T-cell (primary cell): ENCODE results near the gene PACS2. TPM values are rescaled to one million over a fixed set of nuclear protein-coding genes. Genes with fewer than 3 reads are reported as not detected.
"Not testable (repeated sequence)": the region's sequence is repeated elsewhere in the genome, so short reads cannot be mapped to it uniquely, and the experiment has no call there.

ENCODE experiments used
- ATAC-seq, 4 experiments: fragments of 200-7000 bp in 3 of 4; fragments of 150-1000 bp in 1 of 4; cut with Tn5 transposase; replicated peaks in 1 of 4; 1 replicate in 3 of 4; 2 replicates in 1 of 4; pipeline ENCODE4 v1.10.0; 2021; ENCODE audit warnings: moderate library complexity in 3 of 4, mild to moderate bottlenecking in 2 of 4, moderate number of reproducible peaks in 1 of 4
- CTCF ChIA-PET, 2 donors: fragments of 300-600 bp; sonication (Branson Sonifier 250); formaldehyde crosslinking; loops; one replicate each; lab custom pipeline; 2022; ENCODE audit warnings: antibody characterized with exemption in 2 of 2; lab: Charles Lee
- POLR2A ChIA-PET, 2 donors: fragments of 300-600 bp; sonication (Branson Sonifier 250); formaldehyde crosslinking; loops; one replicate each; lab custom pipeline; 2022; ENCODE audit warnings: antibody characterized with exemption in 2 of 2; lab: Charles Lee
- DNase-seq, 35 experiments: peaks; one replicate each; pipeline versions ENCODE4 v3.0.0 to v3.0.0-alpha.2; 2013 to 2023
- H3K27ac ChIP-seq: one replicate; pipeline ENCODE4 v1.5.1; 2013; ENCODE audit warnings: low read length
- H3K27me3 ChIP-seq, 2 experiments: replicated peaks in 1 of 2; 1 replicate in 1 of 2; 2 replicates in 1 of 2; pipeline versions ENCODE4 v1.6.1 to v1.7.0; 2013; ENCODE audit warnings: low read length in 1 of 2, mixed read lengths in 1 of 2; ENCODE audit not compliant: control insufficient read depth in 2 of 2, insufficient read depth in 2 of 2; ENCODE audit errors: extremely low read depth in 1 of 2
- H3K36me3 ChIP-seq, 2 donors: 1 replicate in 1 of 2; 2 replicates in 1 of 2; pipeline versions ENCODE4 v1.6.1 to v1.7.0; 2013; ENCODE audit warnings: low read length in 1 of 2; ENCODE audit not compliant: control insufficient read depth in 2 of 2, insufficient read depth in 1 of 2; ENCODE audit errors: extremely low read depth in 1 of 2
- H3K4me1 ChIP-seq, 2 experiments: 1 replicate in 1 of 2; 2 replicates in 1 of 2; pipeline versions ENCODE4 v1.6.1 to v1.7.0; 2013; ENCODE audit warnings: low read length in 2 of 2, mixed read lengths in 1 of 2; ENCODE audit not compliant: insufficient read depth in 2 of 2, control insufficient read depth in 1 of 2; ENCODE audit errors: extremely low read depth in 1 of 2
- H3K4me3 ChIP-seq, 2 donors: 1 replicate in 1 of 2; 2 replicates in 1 of 2; pipeline versions ENCODE4 v1.5.1 to v1.7.0; 2013; ENCODE audit warnings: mild to moderate bottlenecking in 2 of 2, low read length in 1 of 2, moderate library complexity in 1 of 2; ENCODE audit not compliant: control insufficient read depth in 1 of 2; ENCODE audit errors: extremely low read depth in 1 of 2
- H3K9me3 ChIP-seq: 2 replicates; pipeline ENCODE4 v1.7.0; 2013
- H3K27ac Mint-ChIP-seq, 2 donors: one replicate each; pipeline ENCODE4 v1.8.0; 2020 to 2021; ENCODE audit warnings: mild to moderate bottlenecking in 2 of 2, mixed read lengths in 2 of 2
- H3K27me3 Mint-ChIP-seq, 2 donors: one replicate each; pipeline ENCODE4 v1.8.0; 2021 to 2022; ENCODE audit warnings: mixed read lengths in 2 of 2
- H3K36me3 Mint-ChIP-seq: one replicate; pipeline ENCODE4 v1.8.0; 2021; ENCODE audit warnings: mixed read lengths
- H3K4me1 Mint-ChIP-seq, 3 donors: one replicate each; pipeline ENCODE4 v1.8.0; 2020 to 2022; ENCODE audit warnings: mixed read lengths in 3 of 3, mild to moderate bottlenecking in 1 of 3
- H3K4me3 Mint-ChIP-seq, 3 donors: one replicate each; pipeline ENCODE4 v1.8.0; 2020 to 2022; ENCODE audit warnings: mild to moderate bottlenecking in 3 of 3, mixed read lengths in 3 of 3, moderate library complexity in 3 of 3
- H3K9me3 Mint-ChIP-seq, 3 donors: one replicate each; pipeline ENCODE4 v1.8.0; 2020 to 2022; ENCODE audit warnings: mixed read lengths in 3 of 3
- WGBS: methylation state at CpG from one replicate; pipeline ENCODE4 v1.1.5; 2013; ENCODE audit warnings: missing lambda C conversion rate; ENCODE audit not compliant: insufficient coverage; 5-methylcytosine and 5-hydroxymethylcytosine counted together
- total RNA-seq, 35 experiments: library from RNA in 6 of 35; stranded (reverse) in 6 of 35; fragments of 120-200 nt in 1 of 35; gene quantifications; one replicate each; pipeline versions ENCODE4 v1.2.1 to v1.2.4 and lab custom pipeline; 2013 to 2026

PACS2 gene
- total RNA-seq, 5 donors from 2014 or later (not counting 1 experiment from before 2014, with no cell fraction given): 70.9 to 86.9 (median 78.0) TPM

GRCh38 chr14:105294142-105294597 is 20.4 kb upstream of the PACS2 start:
- POLR2A ChIA-PET: interaction anchor here in 1 of 2 donors (0.6 kb wide), 1 partner anchor 315 kb away, joined by 3 read pairs; no protein-coding TSS in a partner anchor
- Histone ChIP-seq H3K4me3 (peak overlapping the region in 1 of 2 donors; percentile 32), H3K9me3 (no peaks in the 10 kb centered on the region), H3K4me1 (peaks cover 25 to 58% of the 10 kb centered on the region in 2 experiments), H3K27me3 (no peaks in the 10 kb centered on the region), H3K27ac (peak overlapping the region; percentile 51), H3K36me3 (no peaks in the 10 kb centered on the region)
- CTCF ChIA-PET: no interaction called here
- peak overlapping the region; percentile 60 to 70 (median 63) for H3K4me3 Mint-ChIP-seq
- H3K27me3 Mint-ChIP-seq: no peaks in the 10 kb centered on the region
- no peaks in the 10 kb centered on the region for H3K9me3 Mint-ChIP-seq
- H3K36me3 Mint-ChIP-seq: peaks cover 3% of the 10 kb centered on the region
- H3K27ac Mint-ChIP-seq: peak overlapping the region; percentile 91
- H3K4me1 Mint-ChIP-seq: peaks cover 43 to 59% (median 54%) of the 10 kb centered on the region in 3 donors
- 57% methylated on average over 15 of the region's 15 CpGs for WGBS
- ATAC-seq: peak; percentile 84 to 95 (median 88)
- DNase-seq: peak in 34 of 35 experiments; percentile 44 to 78 (median 69)

DNA sequence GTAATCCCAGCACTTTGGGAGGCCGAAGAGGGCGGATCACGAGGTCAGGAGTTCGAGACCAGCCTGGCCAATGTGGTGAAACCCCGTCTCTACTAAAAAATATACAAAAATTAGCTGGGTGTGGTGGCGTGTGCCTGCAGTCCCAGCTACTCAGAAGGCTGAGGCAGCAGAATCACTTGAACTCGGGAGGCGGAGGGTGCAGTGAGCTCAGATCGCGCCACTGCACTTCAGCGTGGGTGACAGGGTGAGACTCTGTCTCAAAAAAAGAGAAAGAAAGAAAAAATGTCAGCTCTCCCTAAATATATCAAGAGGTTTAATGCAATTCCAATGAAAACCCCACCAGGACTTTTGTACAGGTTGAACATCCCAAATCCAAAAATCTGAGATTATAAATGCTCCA is 17.2 kb upstream of the PACS2 start:
- H3K36me3 ChIP-seq, DNase-seq, ATAC-seq, CTCF ChIA-PET, H3K36me3 Mint-ChIP-seq, H3K4me3 ChIP-seq, H3K9me3 ChIP-seq, H3K27ac Mint-ChIP-seq, H3K27me3 Mint-ChIP-seq, H3K27ac ChIP-seq, H3K9me3 Mint-ChIP-seq, H3K27me3 ChIP-seq: not testable (repeated sequence)
- POLR2A ChIA-PET: interaction anchor here (0.5 to 0.9 kb wide), 2 partner anchors 17 to 183 kb away, joined by 3 read pairs; partner anchors contain the start of gene PACS2 (in 1 of the 2)
- Mint-ChIP-seq H3K4me3 (peak overlapping the region in 1 of 3 donors; percentile 5), H3K4me1 (peaks cover 51 to 54% (median 52%) of the 10 kb centered on the region in 3 donors)
- H3K4me1 ChIP-seq: peaks cover 29 to 56% of the 10 kb centered on the region in 2 experiments
- 74% methylated on average over 3 of the region's 11 CpGs for WGBS

GRCh38 chr14:105299654-105300541 is 14.7 kb upstream of the PACS2 start:
- POLR2A ChIA-PET: no interaction called here

GRCh38 chr14:105300542-105301102 is 13.9 kb upstream of the PACS2 start, which contains the start of gene BRF1:
Gene BRF1 (minus strand): TSS chr14:105301001. CDS start chr14:105300629, 372 bp downstream.
- no peaks in the 10 kb centered on the region for H3K27me3 Mint-ChIP-seq
- under 1% methylated on average over 90 of the region's 90 CpGs for WGBS
- Histone ChIP-seq H3K27ac (peak within 1 kb of the TSS; percentile 86), H3K4me1 (peaks cover 7 to 33% of the 10 kb centered on the region in 2 experiments), H3K4me3 (peak within 1 kb of the TSS; percentile 74 to 85), H3K27me3 (no peaks in the 10 kb centered on the region), H3K36me3 (peaks cover 0 to 4% of the 10 kb centered on the region in 2 donors), H3K9me3 (no peaks in the 10 kb centered on the region)
- H3K9me3 Mint-ChIP-seq: no peaks in the 10 kb centered on the region
- H3K4me3 Mint-ChIP-seq: peak within 1 kb of the TSS; percentile 85 to 87 (median 86)
- H3K27ac Mint-ChIP-seq: peak within 1 kb of the TSS; percentile 87 to 94
- ATAC-seq: peak; percentile 88 to 92 (median 90)
- DNase-seq: peak; percentile 92 to 99 (median 96)
- no peaks in the 10 kb centered on the region for H3K36me3 Mint-ChIP-seq
- H3K4me1 Mint-ChIP-seq: peaks cover 42 to 46% (median 42%) of the 10 kb centered on the region in 3 donors
- CTCF ChIA-PET: interaction anchor here (0.6 to 1.0 kb wide), 6 partner anchors 9 to 236 kb away, joined by 3 to 8 read pairs (median 3); partner anchors contain the start of genes PACS2 (in 1 of the 2) and TEDC1 (in 1 of the 2)
- POLR2A ChIA-PET: interaction anchor here in 1 of 2 donors (0.7 to 1.3 kb wide), 2 partner anchors 14 to 235 kb away, joined by 4 to 6 read pairs; partner anchors contain the start of genes GPR132 and PACS2

More at GRCh38 chr14:105299654-105300541, 14.7 kb upstream of the PACS2 start:
- no peaks in the 10 kb centered on the region for H3K9me3 ChIP-seq
- peak; percentile 2 to 8 (median 6) for ATAC-seq
- Mint-ChIP-seq H3K4me1 (peaks cover 37 to 42% (median 37%) of the 10 kb centered on the region in 3 donors), H3K9me3 (no peaks in the 10 kb centered on the region), H3K27me3 (no peaks in the 10 kb centered on the region), H3K4me3 (peak overlapping the region; percentile 82 to 87 (median 86)), H3K36me3 (no peaks in the 10 kb centered on the region), H3K27ac (peak overlapping the region; percentile 77 to 85)
- peaks cover 0 to 4% of the 10 kb centered on the region in 2 donors for H3K36me3 ChIP-seq
- H3K27me3 ChIP-seq: no peaks in the 10 kb centered on the region
- peak overlapping the region; percentile 58 to 74 for H3K4me3 ChIP-seq
- peaks cover 7 to 31% of the 10 kb centered on the region in 2 experiments for H3K4me1 ChIP-seq
- peak overlapping the region; percentile 44 for H3K27ac ChIP-seq
- 8% methylated on average over 52 of the region's 54 CpGs for WGBS
- DNase-seq: peak in 6 of 35 experiments; percentile 13 to 48 (median 18)
- CTCF ChIA-PET: no interaction called here

DNA sequence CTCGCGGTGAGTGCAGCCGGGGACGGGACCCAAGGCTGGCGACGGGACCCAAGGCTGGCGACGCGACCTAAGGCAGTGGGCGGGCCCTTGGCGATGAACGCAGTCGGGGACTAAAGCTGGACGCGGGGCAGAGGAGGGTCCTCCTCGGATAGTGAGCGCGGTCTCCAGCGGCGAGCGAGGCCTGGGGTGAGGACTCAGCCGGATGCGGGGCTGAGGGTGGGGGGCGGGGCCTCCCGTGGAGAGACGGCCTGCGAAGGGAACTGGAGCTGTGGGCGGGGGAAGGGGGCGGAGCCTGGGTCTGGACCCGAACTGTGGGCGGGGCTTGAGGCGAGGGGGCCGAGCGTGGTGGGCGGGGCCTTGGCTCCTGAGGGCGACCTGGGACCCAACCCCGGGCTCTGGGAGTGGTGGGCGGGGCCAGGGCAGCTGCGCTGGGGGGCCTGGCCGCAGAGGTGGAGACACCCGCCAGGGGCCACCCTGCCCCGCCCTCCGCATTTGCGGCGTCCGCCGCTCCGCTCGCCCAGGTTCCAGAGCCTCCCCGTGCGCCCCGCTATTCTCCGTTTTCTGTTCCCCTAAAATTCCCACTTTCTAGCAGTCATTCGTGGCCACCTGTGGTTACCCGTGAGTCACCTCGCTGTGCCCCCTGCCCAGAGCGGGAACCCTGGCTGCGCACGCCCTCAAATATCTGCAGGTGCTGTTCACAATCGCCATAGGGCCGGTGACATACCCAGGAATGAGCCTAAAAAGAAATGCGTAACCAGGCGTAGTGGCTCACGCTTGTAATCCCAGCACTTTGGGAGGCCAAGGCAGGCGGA is 13.2 kb upstream of the PACS2 start:
- Mint-ChIP-seq H3K27me3 (no peaks in the 10 kb centered on the region), H3K4me3 (peak overlapping the region; percentile 85 to 87 (median 86)), H3K36me3 (no peaks in the 10 kb centered on the region), H3K4me1 (peaks cover 42 to 46% (median 42%) of the 10 kb centered on the region in 3 donors), H3K9me3 (no peaks in the 10 kb centered on the region), H3K27ac (peak overlapping the region; percentile 87 to 94)
- ChIA-PET CTCF (interaction anchor here (0.6 to 1.0 kb wide), 7 partner anchors 9 to 237 kb away, joined by 3 to 8 read pairs (median 3); partner anchors contain the start of genes PACS2 (in 1 of the 2) and TEDC1 (in 1 of the 2)), POLR2A (interaction anchor here (0.7 to 1.3 kb wide), 3 partner anchors 14 to 236 kb away, joined by 3 to 6 read pairs (median 4); partner anchors contain the start of genes GPR132 (in 1 of the 2) and PACS2 (in 1 of the 2))
- Histone ChIP-seq H3K4me3 (peak overlapping the region; percentile 74 to 85), H3K4me1 (peaks cover 7 to 36% of the 10 kb centered on the region in 2 experiments), H3K27ac (peak overlapping the region; percentile 86), H3K9me3 (no peaks in the 10 kb centered on the region), H3K36me3 (peaks cover 0 to 4% of the 10 kb centered on the region in 2 donors), H3K27me3 (no peaks in the 10 kb centered on the region)
- WGBS: 7% methylated on average over 58 of the region's 65 CpGs
- DNase-seq (peak; percentile 83 to 100 (median 93)), ATAC-seq (peak; percentile 78 to 85 (median 82))
